Activated CD4-positive, alpha-beta T cell treated with anti-CD3 and anti-CD28 coated beads for 48 hours (primary cell): Measurements from ENCODE around the gene BLM.

Source experiments
- DNase-seq: peaks from one replicate; pipeline ENCODE4 v3.0.0-alpha.2; 2020

BLM gene

DNA sequence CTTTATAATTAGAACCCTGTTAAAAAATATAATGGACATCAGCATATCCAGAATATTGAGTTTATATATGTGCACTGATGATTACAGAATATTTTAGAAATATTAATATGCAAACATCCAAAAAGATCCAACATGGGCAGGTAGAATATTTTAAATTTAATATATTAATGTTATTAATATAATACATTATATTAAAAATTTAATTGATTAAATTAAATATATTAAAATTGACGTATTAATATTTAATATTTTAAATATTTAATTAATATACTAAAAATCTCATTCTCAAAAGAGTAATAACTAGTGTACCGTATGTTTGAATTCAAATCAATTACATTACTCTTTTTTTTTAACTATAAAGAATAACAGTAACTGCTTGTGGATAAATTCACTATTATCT, 77.4 kb downstream of the BLM start:
- no peak for DNase-seq

DNA sequence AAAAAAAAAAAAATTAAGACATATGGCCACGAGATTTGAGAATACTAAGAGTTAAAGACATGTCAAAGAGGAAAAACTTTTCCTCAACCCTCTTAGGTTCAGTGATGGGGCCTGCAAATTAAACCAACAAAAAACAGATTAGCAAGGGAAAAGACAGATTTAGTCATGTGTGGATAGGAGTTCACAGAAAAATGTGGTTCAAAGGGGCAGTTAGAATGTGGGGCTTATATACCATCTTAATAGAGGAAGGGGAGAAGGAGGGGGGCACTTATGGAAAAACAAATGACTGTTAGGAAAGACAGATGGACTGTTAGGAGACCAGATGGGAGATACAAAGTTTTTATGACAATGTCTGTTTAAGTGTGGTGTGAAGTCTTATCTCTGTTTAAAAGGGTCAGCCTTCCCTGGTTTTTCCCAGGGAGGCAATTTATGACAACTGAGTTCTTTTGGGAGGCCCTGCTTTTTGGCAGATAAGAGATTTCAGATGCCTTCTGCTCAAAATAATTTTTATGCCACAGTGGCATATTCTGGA, 82.6 kb downstream of the BLM start:
- no peak for DNase-seq

DNA sequence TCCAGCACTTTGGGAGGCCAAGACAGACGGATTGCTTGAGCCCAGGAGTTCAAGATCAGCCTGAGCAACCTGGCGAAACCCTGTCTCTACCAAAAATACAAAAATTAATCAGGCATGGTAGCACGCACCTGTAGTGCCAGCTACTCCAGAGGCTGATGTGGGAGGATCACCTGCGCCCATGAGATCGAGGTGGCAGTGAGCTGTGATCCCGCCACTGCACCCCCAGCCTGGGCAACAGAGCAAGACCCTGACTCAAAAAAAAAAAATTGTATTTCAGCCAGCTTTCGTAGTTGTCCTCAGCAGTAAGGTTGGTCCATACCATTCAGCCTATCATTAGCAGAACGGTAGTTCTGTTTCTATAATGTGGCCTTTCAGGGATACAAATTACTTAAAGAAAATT, 84.7 kb downstream of the BLM start:
- DNase-seq: no peak

DNA sequence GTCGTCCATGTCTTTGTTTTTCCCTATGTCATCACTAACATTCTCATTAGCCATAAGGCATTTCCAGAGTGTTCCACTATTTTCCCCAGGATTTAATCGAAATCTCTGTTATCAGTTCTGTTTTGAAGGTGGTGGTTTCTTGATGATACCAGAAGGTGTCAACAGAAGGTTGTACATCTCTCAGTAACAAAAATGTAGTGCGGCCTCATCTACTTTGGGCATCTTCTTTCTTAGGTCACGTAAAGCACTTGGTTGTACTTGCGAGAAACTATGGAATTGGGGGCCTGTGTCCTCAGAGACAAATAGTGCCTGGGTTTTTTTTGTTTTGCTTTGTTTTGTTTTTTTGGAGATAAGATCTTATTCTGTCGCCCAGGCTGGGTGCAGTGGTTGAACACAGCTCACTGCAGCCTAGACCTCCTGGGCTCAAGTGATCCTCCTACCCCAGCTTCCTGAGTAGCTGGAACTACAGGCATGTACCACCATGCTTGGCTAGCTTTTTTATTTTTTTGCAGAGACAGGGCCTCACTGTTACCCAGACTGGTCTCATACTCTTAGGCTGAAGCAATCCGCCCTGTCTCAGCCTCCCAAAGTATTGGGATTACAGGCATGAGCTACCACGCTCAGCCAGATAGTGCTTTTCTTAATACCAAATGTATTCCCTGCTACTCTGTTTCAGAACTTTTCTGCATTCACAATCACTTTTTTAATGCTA, 90.1 kb downstream of the BLM start:
- no peak for DNase-seq

DNA sequence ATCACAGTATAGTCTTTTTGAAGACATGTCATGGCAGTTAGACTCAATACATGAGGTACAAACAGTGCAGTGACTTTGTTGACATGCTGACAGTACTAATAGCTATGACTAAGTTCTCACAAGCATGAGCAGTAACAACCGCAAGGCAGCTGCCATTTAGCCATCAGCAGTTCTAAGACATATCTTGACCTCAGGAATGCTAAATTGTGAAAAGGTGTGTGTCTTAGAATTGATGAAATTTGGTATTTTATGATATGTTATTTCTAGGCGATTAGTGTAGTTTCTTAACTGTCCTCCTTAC, 90.6 kb downstream of the BLM start:
- no peak for DNase-seq

DNA sequence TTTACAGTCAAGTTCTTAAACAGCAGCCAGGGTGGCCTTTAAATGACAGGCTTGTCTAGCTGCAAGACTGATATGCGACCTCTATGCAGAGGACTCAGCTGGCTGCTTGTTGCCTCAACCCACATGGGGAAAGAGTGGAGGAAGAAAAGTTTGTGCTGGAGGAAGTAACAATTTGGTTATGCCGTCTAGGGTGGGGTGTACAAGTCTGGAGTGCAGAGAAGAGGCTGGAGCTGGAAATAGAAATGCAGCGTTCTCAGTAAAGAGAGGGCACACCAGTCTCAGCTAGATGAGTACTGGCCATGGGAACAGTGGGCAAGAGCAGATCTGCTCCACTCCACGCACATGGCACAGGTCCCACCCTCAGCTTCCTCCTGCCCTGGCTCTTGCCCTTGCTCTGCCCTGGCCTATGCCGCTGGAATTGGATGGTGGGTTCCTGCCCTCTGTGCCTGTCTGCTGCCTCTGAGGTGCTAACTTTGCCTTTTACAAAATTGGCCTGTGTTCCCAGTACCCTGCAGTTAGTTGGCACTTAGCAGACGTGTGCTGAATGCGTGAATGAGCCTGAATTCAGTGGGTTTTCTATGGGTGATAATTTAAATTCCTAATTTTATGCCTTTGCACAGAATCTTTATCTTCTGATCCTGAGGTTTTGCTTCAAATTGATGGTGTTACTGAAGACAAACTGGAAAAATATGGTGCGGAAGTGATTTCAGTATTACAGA, 91.5 kb downstream of the BLM start:
- DNase-seq: no peak

DNA sequence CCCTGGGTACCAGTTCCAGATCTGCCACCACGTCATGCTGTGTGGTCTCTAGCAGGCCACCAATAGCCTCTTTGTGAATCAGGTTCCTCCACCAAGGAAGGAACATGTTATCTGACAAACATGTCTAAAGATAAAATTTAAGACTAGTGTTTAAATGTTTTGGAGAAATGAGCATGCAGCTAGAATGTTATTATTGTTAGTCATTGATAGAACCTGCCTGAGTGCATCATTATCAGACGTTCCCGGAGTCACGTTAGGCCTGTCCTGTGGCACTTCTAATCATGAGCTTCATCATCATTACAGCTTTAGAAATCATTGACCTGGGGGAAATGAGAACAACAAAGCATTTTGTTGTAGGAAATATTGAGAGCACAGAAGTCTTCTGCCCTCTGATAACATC, 92.4 kb downstream of the BLM start:
- no peak for DNase-seq

DNA sequence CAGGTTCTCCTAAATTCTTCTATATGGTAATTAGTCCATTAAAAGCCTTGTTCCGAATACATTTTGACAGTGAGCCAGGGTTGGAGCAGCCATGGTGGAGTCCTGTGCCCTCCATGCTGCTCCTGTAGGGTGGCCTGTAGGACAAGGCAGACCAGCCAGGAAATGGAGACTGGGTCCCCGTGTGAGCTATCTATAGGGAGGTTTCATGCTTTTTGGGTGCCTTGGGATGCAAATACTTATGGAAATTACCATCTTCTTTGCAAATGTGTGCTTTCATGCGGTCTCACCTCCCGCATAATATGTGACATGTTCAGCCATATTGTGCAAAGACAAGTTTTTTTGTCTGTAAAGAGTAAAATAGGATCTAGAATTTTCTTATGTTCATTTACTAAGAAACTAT, 93.2 kb downstream of the BLM start:
- no peak for DNase-seq

DNA sequence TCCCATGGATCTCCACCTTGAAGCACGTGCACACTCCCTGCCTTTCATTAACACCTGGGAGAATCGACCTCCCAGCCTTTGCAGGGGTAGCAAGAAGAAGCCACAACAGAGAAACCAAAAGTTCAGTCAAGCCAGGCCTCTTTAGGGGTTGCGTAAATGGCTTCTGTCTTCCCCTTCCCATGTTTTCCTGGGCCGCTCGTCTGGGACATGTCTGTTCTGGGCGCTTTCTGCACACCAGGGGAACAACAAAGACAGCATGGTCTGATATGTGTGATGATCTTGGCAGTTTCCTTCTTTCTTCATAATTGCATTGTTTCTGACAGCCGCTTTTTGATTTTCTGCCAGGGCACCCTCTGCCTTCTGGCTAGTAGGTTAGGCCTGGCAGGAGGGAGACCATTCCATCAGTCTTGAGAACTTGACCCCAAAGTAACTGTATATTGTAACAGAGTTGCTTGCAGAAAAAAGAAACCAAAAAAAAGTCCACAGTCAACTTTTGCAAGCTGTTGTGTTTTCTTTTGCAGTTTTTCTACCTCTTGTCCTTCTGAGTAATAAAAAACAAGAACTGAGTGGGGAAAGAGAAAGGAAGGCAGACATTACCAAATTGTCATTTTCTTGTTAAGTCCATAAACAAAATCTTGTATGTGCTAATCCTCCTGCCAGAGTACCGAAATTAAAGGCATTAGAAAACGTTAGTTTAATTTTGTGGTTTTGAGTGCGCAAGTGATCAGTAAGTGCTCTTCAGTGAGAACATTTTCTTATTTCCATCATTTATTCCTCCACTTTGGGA, 95.2 kb downstream of the BLM start:
- DNase-seq: no peak

DNA sequence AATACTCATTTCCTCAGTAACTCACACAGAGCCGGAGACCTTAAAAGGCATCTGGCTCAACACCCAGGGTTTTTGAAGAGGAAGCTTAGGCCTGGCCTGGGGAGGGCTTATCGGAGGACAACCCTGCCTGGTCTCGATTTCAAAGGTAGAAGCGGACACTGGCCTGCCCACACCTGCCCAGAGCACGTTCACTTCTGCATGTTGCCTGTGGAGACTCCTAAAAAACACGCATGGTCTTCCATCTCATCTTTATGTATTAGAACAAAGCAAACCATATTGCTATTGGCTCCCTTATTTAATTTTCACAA, 95.8 kb downstream of the BLM start:
- no peak for DNase-seq

DNA sequence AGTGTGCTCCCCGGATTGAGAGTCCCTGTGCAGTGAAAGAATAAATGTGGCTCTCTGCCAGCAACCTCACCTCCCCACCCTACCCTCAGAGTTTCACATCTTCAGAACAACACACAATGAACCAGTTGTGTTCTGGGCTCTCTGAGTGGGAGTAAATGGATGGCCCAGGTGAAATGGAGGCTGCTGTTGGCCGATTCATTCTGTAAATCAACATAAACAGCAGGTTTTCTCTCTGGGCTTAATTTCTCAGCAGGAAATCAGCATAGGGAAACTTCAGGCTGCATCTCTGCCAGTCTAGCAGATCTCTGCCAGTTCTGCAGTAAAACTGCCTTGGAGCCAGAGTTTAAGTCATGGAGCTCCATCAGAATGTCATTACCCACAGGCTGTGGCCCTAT, 96.6 kb downstream of the BLM start:
- no peak for DNase-seq

DNA sequence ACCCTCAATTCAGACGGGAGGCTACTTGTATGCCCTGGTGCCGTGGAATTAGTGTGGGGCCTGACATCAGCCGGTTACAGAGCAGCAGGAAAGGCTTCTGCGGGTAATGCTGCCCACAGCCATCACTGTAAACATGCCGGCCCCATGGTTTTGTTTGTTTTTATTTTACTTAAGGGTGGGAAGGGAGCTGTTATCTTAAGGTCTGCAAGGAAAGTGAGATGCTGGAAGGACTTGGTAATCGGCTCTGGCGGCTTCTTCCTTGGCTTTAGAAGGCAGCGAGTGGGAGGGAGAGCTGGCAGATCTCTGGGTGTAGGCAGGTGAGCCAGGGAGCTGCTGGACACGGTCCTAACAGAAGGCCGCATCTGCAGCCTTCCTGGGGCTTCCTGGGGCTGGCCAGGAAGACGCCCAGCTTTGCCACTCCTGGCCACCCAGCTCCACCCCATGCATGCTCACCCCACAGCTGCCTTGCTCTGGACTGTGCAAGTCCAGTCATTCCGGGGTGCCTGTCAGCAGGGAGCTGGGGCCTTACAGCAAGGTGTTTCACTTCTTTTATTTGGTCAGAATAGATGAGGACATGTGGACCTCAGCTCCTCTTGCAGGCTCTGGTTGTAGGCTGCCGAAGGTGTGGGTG, 97.2 kb downstream of the BLM start:
- DNase-seq: no peak

DNA sequence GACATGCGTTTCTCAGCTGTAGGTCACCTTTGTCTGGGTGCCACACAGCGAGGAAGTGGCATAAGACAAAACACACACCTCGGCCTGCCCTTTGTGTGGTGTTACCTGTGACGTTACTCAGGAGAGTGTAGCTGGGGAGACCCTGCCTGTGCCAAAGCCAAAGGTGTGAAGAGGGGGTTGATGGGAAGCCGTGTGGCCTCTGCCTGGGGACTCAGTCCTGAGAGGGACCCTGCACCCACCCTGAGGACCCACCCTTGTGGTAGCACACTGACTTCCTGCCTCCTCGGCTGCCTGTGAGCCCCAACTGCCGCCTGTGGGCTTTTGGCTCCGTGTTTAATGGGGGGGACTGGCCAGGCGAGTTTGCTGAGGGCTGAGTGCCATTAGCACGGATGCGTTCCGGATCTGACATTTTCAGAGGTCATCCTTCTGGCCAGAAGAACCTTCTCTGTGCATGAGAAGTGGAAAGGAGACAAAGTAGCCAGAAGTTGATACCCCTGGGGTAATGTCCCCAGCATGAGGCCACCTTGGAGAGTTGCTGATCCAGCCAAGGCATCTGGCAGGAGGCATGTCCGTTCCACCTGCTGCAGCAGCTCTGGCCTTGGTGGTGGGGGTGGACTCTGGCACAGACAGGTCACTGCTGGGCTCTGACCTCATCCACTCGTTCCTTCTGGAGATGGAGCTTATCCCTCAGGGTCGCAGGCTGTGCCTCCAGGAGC, 99.4 kb downstream of the BLM start:
- no peak for DNase-seq

DNA sequence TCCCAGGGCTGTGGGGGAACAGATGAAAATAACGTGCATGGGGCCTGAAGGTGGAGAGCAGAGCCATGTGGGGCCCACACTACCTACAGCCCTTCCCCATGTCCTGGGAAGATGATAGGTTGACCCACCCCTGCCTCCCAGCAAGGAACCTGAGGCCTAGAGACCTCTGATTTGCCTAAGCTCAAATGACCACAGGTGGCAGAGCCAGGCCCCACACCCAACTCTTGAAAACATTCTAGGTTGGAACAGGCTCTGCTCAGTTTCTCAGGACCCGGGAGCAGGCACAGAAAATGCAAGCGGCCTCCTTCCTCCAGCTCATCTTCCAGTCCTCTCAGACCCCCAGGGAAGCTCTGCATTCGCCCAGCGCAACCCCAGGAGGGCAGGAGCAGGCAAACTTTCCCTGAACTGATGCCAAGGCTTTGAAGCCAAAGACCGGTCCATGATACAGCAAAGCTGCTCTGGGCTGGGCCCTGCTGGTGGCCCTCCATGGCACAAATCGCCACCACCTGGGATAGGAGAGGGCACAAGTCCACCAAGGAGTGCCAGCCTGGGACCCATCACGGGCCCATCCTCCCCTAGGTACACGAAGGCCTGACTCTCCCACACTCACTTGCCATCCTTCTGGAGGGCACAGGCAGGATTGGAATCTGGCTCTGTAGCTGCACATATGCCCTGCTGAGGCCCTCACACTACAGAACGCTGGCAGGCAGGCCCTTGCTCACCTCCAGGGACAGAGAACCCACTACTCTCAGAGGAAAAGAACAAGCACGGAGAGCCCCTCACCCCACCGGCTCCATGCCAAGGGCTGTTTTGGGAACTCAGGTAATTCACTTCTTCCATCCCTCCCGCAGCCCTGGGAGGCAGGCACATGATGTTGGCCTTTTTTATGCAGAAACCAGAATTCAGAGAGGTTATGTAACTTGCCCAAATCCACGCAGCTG, 100.2 kb downstream of the BLM start:
- no peak for DNase-seq

DNA sequence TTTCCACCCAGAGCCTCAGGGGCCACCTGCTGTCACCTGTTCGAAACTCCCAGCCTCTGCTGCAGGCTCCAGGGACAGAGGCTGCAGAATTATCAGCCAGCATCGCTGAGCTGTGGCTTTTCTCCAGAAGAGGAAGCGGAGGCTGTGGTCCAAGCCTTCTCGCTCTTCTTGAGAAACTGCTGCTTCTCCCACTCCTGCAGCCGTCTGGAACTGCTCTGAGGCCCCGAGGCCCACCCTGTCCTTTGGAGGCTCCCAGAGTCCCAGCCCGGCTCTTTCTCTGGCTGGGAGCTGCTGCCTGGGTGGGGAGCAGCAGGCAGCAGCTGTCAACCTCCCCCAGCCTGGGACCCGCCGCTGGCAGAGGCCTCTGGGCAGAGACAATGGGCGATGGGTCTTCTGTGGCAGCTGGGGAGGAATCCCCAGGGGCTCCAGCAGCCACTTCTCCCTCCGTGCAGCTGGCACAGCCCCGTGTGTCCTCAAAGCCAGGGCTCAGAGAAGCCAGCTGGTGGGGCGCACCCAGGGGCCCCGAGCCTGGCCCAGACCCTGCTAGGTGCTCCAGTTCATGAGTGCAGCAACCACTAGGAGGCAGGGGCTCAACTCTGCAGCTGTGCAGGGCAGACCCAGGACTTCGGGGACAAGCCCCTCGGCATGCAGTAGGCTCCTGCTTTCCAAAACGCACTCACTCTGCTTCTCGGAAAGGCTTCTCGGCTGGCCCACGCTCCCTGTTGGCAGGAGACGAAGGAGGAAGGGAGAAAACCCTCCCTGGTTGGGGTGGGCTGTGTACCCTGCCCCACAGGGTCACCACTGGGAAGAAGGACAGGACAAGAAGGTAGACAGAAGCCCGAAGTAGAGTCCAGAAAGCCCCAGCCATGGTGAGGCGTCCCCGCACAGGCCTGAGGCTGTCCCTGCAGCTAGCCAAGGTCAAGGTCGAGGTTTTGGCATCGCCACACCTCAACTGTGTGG, 101.4 kb downstream of the BLM start:
- DNase-seq: peak; percentile 60

DNA sequence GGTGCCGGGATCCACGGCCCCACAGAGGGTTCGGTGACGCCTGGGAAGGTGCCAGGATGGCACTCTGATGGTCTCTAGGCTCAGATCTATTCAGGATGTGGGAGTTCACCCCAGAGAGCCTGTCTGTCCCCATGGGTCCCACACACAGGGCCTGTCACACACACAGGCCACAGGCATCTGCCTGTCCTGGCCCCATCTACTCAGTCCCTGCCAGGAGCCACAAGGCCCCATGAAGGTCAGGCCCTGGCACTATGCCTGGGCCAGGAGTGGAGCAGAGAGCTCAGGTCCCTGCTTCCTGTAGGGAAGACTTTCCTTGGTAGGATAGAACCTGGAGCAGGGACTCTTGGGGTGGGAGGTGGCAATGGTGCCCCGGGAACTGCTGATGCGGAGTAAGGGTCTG, 102.2 kb downstream of the BLM start:
- no peak for DNase-seq

DNA sequence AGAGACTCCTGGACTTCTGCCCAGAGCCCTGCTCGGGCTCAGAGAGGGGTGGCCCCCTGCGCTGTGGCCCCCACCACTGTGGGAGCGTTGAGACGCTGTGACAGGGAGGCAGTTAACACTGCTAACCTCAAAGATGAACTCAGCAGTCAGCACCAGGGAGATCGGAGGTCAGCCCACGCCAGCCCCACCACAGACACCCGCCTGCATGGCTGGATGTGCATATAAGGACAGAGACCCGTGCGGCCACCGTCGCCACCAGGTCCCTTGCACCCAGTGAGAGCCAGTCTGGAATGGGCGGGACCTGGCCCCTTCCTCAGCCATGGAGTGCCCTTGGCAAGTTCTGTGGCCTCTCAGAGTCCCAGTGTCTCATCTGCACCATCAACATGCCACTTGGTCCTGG, 102.7 kb downstream of the BLM start:
- DNase-seq: no peak

DNA sequence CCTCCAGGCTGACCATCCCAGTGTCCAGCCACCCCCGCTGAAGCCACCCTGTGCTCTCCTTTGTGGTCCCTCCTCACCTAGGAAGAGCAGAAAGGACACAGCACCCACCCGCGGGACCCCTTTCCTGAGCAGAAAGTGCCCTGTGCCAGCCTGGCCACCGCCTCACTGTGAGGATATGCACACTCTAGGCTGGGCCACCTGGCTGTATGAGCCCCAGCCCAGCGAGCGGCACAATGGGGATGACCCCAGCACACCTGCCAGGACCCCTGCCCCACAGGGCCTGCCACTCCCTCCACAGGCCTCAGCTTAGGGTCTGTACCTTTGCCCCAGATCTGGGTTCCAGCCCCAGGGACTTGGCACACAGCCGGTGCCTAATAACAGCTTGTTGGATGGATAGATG, 103.3 kb downstream of the BLM start:
- no peak for DNase-seq

DNA sequence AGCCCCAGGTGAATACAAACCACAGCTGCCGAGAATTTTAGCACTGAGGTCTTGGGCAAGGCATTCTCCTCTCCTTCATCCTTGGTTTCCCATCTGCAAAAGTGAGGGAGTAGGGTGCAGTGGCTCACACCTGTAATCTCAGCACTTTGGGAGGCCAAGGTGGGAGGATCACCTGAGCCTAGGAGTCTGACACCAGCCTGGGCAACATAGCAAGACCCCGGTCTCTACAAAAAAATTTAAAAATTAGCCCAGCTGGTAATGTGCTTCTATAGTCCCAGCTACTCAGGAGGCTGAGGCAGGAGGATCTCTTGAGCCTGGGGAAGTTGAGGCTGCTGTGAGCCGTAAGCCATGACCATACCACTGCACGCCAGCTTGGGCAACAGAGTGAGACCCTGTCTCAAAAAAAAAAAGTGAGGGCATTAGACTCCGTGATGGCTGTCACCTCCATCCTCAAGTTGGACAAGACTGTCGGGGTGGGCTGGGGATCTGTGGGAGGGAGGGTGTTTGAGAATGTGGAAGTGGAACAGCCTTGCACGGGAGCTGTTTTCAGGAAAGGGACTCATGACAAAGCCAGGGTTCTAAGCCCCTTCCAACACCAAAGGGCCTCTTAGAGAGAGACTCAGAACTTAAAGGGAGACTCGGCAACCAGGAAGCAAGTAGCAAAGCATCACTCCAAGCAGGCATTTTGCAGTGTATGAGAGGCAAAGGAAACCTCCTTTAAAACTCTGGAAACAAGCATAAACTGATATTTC, 105.2 kb downstream of the BLM start:
- no peak for DNase-seq

DNA sequence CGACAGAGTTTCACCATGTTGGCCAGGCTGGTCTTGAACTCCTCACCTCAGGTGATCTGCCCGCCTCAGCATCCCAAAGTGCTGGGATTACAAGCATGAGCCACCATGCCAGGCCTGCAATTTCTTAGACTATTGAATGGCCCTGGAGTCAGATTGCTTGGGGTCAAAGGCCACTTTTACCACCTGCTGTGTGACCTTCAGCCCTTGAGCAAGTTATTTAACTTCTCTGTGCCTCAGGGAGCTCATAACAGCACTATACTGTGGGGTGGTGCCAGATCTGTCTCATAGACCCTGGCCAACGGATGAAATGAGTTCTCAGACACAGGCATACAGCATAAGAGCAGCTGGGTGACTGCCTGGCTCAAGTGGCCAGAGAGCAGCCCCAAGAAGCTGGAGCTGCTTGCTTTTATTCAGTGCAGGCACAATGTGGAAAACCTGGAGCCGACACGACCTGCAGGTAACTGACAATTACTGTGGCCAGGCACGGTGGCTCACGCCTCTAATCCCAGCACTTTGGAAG, 106.4 kb downstream of the BLM start:
- DNase-seq: no peak
